ENCODE results near the gene ANO5. TPM values are rescaled to one million over a fixed set of nuclear protein-coding genes. Genes with fewer than 3 reads are reported as not detected.

The ANO5 gene
- total and polyA plus RNA-seq, 3 donors from 2014 or later, result 4.8 to 7.1 (median 5.8) TPM

DNA sequence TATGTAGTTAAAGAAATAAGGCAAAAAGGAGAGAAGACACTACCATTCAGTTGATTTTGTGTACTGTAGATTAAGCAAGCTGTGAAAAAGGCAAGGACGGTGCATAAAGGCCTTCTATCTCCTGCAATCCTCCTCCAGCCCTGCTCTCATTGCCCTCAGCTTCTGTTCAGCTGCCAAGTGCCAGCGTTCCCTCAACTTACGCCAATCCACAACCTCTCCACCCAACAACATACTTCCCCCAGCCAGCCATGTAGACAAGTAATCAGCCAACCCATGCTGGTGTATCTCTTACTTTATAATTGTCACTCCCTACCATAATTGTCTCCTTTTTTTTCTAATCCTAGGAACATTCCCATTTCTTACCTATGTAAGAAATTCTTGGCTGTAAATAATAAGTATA lies 30.1 kb upstream of the ANO5 start:
- TF ChIP-seq POLR2A (IDR thresholded peaks at IDR 0.05) (no peak), CTCF (IDR thresholded peaks at IDR 0.05) (no peak)
- no peaks in the 10 kb centered on the region for H3K27me3 ChIP-seq
- peak; percentile 30 for DNase-seq
- H3K4me1 ChIP-seq, result no peaks in the 10 kb centered on the region
- no peak overlapping the region for H3K27ac ChIP-seq
- 66 to 74% methylated on average over 3 of the region's 3 CpGs for WGBS, 2 donors
- no peaks in the 10 kb centered on the region for H3K36me3 ChIP-seq (ENCODE audit: low read depth, missing control alignments)
- H3K9me3 ChIP-seq, result no peaks in the 10 kb centered on the region
- intact Hi-C loops (cut with DNase I; ENCODE audit: low total_unique reads), result no loop called here
- no peak overlapping the region for H3K4me3 ChIP-seq

- DNase-seq, result no peak
- Histone ChIP-seq H3K27me3 (no peaks in the 10 kb centered on the region), H3K27ac (no peak overlapping the region), H3K4me1 (no peaks in the 10 kb centered on the region), H3K4me3 (no peak overlapping the region), H3K36me3 (ENCODE audit: low read depth, missing control alignments) (no peaks in the 10 kb centered on the region), H3K9me3 (no peaks in the 10 kb centered on the region)
- no peak for TF ChIP-seq POLR2A (IDR thresholded peaks at IDR 0.05)
- WGBS, 2 donors, result 67% methylated on average over 3 of the region's 3 CpGs
- intact Hi-C loops (cut with DNase I; ENCODE audit: low total_unique reads), result no loop called here
These were observed 29.5 kb upstream of the ANO5 start for GRCh38 chr11:22163394-22163797.

DNA sequence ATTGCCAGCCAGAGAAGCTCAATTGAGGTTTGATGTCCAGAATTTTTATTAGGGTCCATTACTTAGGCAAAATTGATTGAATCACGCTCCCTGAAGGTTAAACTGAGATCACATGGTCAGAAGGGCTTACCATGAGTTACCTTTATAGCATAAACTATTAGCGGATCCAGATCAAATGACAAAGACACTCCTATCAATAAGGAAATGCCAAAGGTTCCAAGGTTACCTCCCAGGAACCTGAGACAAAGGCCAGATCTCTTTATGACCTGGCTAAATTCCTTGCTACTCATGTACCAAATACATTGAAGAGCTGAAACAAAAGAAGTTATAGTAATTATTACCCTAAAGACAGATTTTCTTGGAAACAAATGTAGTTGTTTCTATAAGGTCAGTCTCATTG lies 27.8 kb upstream of the ANO5 start:
- H3K4me1 ChIP-seq, result no peaks in the 10 kb centered on the region
- no peaks in the 10 kb centered on the region for H3K9me3 ChIP-seq
- 89 to 93% methylated on average over 2 of the region's 2 CpGs for WGBS, 2 donors
- no peaks in the 10 kb centered on the region for H3K36me3 ChIP-seq (ENCODE audit: low read depth, missing control alignments)
- no peak overlapping the region for H3K27ac ChIP-seq
- TF ChIP-seq POLR2A (IDR thresholded peaks at IDR 0.05), result no peak
- no peak for TF ChIP-seq CTCF (IDR thresholded peaks at IDR 0.05)
- intact Hi-C loops (cut with DNase I; ENCODE audit: low total_unique reads), result no loop called here
- no peak for DNase-seq
- no peak overlapping the region for H3K4me3 ChIP-seq
- no peaks in the 10 kb centered on the region for H3K27me3 ChIP-seq

DNA sequence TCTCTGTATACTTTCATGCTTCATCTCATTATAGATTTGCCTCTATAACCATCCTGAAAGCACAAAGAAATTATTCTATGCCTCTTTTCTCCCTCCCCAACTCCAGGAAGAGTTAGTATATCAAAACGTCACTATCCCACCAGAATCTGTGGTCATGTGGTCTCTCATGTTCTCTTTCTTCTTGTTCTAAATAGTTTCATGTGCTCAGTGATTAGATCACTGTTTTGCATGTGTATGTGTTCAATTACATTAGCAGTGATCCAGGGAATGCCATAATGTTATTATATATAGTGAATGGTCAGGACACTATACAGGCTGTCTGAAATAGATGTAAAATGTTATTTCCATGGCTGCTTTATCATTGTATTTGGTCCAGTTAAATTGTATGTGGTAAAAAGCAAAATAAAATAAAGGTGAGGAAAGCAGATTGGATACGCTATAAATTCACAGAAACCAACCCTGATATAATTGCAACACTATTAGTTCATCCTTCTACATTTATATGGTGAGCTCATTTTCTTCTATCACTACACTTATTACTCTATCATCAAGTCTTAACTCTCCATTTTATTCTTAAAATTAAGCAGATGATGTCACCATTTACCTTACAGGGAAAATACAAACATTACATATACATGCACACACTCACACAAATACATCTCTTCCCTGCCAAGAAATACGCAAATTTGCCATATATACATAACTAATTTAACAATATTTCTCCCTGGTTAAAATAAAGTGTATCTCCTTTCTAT lies 26.9 kb upstream of the ANO5 start:
- H3K27ac ChIP-seq, result no peak overlapping the region
- no peak for DNase-seq
- TF ChIP-seq CTCF (IDR thresholded peaks at IDR 0.05), result no peak
- no peak for TF ChIP-seq POLR2A (IDR thresholded peaks at IDR 0.05)
- H3K9me3 ChIP-seq, result no peaks in the 10 kb centered on the region
- no peak overlapping the region for H3K4me3 ChIP-seq
- WGBS, 2 donors, result 74 to 86% methylated on average over 3 of the region's 3 CpGs
- H3K4me1 ChIP-seq, result no peaks in the 10 kb centered on the region
- no peaks in the 10 kb centered on the region for H3K27me3 ChIP-seq
- H3K36me3 ChIP-seq (ENCODE audit: low read depth, missing control alignments), result no peaks in the 10 kb centered on the region
- intact Hi-C loops (cut with DNase I; ENCODE audit: low total_unique reads), result no loop called here

- intact Hi-C loops (cut with DNase I; ENCODE audit: low total_unique reads), result no loop called here
- Histone ChIP-seq H3K27me3 (no peaks in the 10 kb centered on the region), H3K4me1 (no peaks in the 10 kb centered on the region), H3K4me3 (no peak overlapping the region), H3K27ac (no peak overlapping the region), H3K36me3 (ENCODE audit: low read depth, missing control alignments) (no peaks in the 10 kb centered on the region), H3K9me3 (no peaks in the 10 kb centered on the region)
- WGBS, 2 donors, result 17 to 19% methylated on average over 2 of the region's 2 CpGs
- DNase-seq, result no peak
- no peak for TF ChIP-seq POLR2A (IDR thresholded peaks at IDR 0.05)
- TF ChIP-seq CTCF (IDR thresholded peaks at IDR 0.05), result peak in 1 of 3 experiments; percentile 20
These were observed 23.1 kb upstream of the ANO5 start for GRCh38 chr11:22169833-22170232.
